GM19455 (cell line): ENCODE measurements around the gene RCOR2.
"Not testable (repeated sequence)": the region's sequence is repeated elsewhere in the genome, so short reads cannot be mapped to it uniquely, and the experiment has no call there.

Source experiments
- ATAC-seq: cut with Tn5 transposase; IDR thresholded peaks from one replicate; pipeline ENCODE4 v1.9.1; 2021; ENCODE audit not compliant: unreplicated experiment

The RCOR2 gene

DNA sequence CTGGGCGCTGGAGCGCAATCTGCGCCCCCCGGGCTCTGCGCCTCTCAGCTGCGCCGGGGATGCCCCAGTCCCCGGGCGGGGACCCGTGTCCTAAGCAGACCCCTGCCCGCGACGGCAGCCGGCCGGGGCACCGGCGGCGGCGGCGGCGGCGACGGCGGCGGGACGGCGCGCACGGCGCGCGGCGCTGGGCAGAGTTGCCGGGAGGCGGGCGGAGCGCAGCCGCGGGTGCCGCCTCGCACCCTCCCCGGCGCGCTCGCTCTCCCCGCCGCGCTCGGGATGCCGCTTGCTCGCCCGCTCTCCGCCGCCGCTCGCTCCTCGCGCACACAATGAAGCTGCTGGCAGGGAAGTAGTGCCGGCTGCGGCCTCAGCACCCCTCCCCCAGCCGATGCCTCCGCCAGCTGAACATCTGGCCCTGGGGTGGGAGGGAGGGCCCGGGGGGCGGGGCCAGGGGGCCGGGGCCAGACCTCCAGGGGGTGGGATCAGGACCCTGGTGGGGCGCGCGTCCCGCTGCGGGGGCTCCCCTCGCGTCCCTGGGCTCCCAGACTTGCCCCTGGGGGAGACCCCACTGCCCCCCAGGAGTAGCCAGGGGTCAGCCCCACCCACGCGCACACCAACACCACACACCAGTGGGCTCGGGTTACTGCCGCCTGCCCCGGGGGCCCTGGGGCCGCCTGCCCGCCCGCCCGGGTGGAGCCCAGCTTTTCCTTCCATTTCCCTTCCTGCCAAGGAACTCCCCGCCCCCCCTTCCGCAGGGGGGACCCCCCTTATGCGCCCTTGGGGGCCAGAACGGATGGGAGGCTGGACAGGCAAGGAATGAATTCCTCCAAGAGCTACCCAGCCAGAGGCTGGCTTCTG is at the start of gene RCOR2:
Gene RCOR2, minus strand, starts transcription at position 328 of the 855 bp plus-strand sequence. CDS start 708 bp downstream, outside the sequence.
- ATAC-seq: no peak

DNA sequence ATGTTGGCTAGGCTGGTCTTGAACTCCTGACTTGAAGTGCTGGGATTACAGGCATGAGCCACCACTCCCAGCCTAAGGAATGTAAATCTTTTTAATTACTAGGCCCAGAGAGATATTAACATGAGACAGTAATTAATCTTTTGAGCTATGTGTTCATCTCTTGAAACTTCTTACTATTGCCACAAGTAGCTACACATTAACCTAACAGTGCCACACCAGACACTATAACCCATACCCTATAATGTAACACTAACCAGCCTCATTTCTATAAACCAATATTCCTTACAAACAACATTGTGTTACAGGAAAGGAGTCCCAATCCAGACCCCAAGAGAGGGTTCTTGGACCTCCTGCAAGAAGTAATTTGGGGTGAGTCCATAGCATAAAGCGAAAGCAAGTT is 49.5 kb upstream of the RCOR2 start:
- ATAC-seq: no peak

DNA sequence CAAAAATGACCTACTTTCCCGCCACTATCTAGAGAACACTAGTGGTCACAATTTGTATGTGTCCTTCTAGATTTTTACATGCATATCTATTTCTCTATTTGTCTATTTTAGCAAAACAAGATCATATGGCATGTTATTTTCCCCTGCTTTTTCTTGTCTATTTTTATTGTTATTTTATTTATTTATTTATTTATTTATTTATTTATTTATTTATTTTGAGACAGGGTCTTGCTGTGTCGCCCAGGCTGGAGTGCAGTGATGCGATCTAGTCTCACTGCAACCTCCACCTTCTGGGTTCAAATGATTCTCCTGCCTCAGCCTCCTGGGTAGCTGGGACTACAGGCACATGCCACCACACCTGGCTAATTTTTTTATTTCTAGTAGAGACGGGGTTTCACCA is 46.9 kb upstream of the RCOR2 start:
- ATAC-seq: not testable (repeated sequence)

- no peak for ATAC-seq
These were observed 44.8 kb upstream of the RCOR2 start for GRCh38 chr11:63961608-63962412.

DNA sequence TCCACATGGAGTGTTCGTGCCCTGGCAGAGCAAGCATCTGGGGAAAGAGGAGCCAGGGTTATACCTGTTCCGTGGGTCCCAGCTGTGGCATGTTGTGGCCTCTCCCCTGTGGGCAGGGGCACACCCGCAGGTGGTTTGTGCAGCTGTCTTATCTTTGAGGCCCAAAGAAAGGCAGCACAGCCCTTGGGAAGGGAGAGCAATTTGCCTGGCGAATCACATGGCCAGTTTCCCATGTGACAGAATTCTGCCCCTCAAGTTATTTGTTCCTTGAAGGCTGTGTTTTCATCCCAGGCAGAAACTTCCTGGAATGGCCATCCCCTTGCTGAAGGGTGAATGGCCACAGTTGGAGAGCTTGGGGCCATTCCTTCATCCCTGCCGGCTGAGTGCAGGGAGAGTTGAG is 41.0 kb upstream of the RCOR2 start:
- ATAC-seq: no peak

DNA sequence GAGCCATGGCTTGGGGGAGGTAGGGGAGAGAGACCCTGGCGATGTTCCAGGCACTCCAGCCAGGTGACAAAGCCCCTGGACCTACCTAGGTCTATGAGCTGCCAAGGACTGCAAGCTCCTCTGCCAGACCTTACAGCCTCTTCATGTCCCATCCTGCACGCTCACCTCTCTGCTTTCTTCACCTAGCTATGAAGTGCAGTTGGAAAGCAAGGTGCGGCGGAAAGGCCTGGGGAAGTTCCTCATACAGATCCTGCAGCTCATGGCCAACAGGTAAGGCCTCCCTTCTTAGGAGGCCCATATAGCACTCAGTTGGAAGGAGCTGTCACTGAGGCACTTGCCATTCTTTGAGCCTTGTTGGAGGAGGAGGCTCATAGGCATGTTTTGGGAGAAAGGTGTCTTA is 35.6 kb upstream of the RCOR2 start:
- ATAC-seq: no peak

DNA sequence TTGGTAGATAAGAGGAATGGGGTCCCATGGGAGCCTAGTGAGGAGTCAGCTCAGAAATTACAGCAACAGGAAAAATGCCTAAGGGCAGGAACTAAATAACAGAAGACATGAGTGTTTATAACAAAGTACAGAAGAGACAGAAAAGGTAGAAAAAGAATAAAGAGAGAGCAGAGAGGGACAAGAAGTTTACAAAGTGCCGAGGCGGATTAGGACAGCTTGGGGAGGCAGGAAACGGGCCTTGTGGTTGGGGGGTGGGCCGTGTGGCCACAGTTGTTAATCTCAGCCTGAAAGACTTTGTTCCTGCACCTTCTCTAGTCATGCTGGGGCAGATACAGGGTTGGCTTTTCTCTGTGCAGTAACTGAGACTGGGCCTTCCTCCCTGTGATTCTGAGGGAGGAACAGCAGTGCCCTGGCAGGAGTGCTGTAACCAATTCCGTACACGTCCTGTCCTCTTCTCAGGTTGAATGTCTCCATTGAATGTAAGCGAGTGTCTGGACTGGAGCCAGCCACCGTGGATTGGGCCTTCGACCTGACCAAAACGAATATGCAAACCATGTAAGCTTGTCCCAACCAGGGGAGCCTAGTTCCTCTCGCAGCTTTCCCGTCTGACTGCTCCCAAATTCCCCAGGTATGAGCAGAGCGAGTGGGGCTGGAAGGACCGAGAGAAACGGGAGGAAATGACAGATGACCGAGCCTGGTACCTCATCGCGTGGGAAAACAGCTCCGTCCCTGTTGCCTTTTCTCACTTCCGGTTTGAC is 35.0 kb upstream of the RCOR2 start:
- no peak for ATAC-seq

- ATAC-seq: no peak
These were observed 28.7 kb upstream of the RCOR2 start for GRCh38 chr11:63945477-63946163.

GRCh38 chr11:63944987-63945386 is 28.0 kb upstream of the RCOR2 start:
- ATAC-seq: no peak

DNA sequence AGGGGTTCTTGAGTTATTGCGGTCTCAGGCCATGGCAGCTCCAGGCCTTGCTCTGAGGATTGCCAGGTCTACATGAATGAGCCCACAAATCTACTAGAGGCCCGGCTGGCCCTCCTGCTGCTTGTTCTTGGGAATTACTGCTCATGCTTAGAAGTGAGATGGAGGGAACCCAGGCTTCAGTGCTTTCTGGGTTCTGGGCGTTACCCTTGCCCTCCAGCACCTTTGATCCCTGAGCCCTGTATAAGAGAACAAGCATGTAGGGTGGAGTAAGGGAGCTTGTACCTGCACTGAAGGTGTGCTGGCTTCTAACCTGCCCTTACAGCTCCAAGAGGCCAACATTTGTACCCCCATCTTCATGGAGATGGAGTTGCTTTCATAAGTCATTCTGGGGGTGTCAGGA is 25.8 kb upstream of the RCOR2 start:
- ATAC-seq: no peak

- no peak for ATAC-seq
These were observed 24.9 kb upstream of the RCOR2 start for GRCh38 chr11:63941901-63942300.

- ATAC-seq: no peak
These were observed 23.8 kb upstream of the RCOR2 start for GRCh38 chr11:63940786-63941185.

DNA sequence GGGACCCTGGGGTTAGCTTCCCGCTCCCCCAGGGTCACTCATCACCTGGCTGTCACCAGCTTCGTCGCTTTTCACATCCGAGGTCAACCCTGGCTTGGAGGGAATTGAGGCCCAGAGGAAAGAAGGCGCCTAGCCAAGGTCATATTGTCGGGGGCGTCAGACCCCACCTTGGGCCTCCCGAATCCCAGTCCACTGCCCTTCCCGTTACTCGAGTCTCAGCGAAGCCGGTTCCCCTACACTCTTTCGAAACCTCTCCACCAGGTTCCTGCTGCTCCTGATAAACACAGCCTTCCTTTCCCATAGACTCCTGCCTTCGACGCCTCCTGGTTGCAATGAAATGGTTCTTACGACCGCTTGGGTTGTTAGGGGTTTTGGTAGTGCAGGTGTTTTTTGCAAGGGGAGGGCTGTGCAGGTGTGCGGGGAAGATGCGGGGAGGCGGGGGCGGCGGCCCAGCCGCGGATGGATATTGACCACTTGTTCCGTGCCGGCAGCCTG is 22.5 kb upstream of the RCOR2 start:
- ATAC-seq: peak; percentile 4

- ATAC-seq: peak; percentile 82
These were observed 21.8 kb upstream of the RCOR2 start, which contains the start of gene NAA40 for GRCh38 chr11:63938479-63939396. Gene NAA40 (plus strand): TSS chr11:63939002. CDS start chr11:63939097, 95 bp downstream.

DNA sequence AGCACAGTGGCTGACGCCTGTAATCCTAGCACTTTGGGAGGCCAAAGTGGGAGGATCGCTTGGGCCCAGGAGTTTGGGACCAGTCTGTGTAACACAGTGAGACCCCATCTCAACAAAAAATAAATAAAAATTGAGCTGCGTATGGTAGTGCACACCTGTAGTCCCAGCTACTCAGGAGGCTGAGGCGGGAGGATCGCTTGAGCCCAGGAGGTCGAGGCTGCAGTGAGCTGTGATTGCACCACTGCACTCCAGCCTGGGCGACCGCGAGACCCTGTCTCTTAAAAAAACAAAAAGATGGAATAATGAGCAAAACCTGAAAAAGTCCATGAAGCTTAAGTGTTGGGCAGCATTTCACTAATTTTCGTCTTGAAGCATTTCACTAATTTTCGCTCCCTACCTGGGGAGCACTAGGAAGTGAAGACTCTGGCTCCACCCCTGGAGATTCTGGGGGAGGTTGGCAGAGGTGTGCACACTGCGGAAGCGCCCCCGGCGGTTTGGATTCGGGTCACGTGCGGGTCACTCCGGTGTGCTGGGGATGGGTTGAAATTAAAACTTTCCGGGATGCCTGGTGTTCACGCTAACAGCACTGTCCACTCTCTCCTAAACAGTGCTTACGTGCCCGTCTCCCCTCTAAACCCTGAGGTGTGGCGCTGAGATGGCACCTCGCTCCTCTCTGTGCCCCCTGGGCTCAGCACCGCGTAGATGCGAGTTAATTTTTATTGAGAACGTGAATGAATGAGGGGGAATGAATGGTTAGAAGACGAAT is 20.9 kb upstream of the RCOR2 start:
- peak; percentile 10 for ATAC-seq

- ATAC-seq: no peak
These were observed 16.5 kb upstream of the RCOR2 start for GRCh38 chr11:63933459-63933858.

GRCh38 chr11:63931876-63932275 is 14.9 kb upstream of the RCOR2 start:
- ATAC-seq: no peak

DNA sequence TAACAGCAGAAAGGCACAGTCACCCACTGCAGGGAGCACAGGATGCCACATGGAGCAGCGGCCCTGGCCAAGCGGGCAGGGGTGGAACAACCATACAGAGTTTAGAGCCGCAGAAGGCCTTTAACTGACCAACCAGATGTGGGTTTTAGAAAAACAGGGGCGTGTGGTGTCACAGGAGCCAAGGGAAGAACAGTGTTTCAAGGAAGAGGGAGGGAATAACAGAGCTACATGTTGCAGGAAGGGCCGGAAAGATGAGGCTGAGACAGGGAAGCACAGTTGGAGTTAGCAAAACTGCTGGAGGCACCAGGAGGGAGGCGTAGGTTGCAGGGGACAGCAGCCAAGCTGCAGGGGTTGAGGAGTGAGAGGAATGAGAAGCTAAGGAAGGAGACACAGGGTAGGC is 14.1 kb upstream of the RCOR2 start:
- no peak for ATAC-seq

DNA sequence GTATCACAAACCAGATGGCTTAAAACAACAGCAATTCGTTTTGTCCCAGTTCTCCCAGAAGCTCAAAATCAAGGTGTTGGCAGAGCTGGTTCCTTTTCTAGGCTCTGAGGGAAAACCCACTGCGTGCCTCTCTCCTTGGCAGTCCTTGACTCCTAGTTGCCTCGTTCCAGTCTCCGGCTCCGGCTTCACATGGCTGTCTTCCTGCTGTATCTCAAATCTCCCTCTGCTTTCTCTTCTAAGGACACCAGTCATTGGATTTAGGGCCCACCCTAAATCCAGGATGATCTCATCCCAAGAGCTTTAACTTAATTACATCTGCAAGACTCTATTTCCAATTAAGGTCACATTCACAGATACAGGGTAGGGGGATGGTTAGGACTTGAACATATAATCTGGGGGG is 12.7 kb upstream of the RCOR2 start:
- no peak for ATAC-seq
